Islet precursor cell (in vitro differentiated cells): ENCODE results near the gene CAMK2N2.
A peak's percentile ranks its signal among the peaks of the same experiment; 100 is the strongest.

Experiments used
- DNase-seq: peaks from one replicate; pipeline ENCODE4 v3.0.0-alpha.2; 2018

CAMK2N2 gene

DNA sequence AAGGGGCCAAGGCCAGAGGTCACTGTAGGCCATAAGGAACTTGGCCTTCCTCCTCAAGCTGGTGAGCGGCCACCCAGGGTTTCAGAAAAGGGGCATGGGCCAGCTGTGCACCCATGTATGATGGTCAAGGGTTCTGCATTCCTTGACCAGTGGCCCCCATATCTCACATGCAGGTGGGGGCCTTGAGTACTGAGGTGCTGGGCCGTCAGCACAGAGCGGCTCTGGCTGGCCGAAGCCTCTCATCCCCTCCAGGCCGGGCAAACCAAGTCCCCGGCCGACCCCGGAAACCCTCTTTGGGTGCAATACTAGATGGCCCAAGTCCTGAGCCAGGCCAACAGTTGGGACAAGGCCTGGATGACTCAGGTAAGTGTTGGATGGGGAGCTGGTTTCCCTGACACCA is 22.1 kb downstream of the CAMK2N2 start:
- peak; percentile 34 for DNase-seq

DNA sequence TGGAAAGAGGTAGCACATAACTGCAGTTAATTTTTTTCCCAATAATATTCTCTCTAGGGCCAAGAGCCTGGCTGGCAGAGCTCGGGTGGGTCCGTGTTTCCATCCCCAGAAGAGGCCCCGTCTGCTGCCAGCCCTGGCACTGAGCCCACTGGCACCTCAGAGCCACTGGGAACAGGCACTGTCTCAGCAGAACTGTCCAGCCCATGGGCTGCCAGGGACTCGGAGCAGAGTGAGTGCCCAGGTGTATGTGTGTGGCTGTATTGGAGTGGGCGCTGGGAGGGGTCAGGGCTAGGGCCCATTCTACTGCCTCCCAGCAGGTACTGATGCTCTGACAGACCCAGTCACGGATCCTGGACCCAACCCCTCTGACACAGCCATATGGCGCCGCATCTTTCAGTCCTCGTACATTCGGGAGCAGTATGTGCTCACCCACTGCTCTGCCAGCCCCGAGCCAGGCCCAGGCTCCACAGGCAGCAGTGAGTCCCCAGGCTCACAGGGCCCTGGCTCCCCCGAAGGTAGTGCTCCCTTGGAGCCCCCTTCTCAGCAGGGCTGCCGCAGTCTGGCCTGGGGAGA is 23.0 kb downstream of the CAMK2N2 start:
- peak; percentile 43 for DNase-seq

DNA sequence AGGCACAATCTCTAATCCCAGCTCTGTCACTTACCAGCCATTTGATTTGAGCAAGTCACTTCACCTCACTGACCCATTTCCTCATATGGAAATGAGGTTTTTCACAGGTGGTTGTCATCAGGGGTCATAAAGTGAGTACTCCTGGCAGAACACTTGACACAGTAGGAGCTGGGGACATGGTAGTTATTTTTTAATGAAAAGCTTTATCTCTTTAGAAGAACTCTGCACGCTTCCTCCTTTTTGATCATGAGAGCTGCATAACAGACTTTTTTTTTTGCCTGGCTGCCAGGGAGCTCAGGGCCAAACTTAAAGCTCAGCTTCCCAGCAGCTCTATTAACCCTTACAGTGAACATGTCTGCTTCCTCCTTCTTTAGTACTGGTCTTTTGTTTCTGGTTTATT is 23.5 kb downstream of the CAMK2N2 start:
- peak; percentile 26 for DNase-seq

DNA sequence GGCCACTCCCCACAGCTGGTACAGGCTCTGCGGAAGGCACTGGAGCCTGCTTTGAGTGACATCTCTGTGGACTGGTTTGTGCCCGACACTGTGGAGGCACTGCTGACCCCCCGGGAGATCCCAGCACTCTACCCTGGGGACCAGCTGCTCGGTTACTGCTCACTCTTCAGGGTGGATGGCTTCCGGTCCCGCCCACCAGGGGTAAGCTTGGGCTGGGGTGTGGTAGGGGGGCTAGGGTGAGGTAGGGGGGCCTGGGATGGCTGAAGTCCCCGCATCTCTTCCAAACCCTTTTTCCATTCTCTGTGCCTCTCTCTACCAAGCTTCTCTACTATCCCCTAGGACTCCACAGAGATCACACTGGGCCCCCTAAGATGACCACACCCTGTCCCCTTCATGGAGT is 24.1 kb downstream of the CAMK2N2 start:
- DNase-seq: peak; percentile 29

DNA sequence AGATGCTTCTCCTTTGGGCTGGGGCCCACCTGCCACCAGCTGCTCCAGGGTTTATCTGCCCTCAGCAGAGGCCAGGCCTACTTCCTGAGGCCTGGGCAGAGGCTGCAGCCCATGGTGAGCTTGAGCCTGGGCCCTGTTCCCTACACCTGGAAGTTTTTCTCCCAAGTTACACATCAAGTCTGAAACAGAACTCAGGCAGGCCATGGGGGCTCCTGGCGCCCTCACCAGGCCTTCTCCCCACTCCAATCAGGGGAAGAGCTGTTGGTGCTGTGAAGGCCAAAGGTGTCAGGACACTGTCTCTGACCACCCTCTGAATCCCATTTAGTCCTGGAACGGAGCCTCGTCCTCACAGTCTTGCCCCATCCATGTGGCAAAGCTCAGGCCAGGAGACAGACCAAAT is 24.7 kb downstream of the CAMK2N2 start:
- DNase-seq: no peak

DNA sequence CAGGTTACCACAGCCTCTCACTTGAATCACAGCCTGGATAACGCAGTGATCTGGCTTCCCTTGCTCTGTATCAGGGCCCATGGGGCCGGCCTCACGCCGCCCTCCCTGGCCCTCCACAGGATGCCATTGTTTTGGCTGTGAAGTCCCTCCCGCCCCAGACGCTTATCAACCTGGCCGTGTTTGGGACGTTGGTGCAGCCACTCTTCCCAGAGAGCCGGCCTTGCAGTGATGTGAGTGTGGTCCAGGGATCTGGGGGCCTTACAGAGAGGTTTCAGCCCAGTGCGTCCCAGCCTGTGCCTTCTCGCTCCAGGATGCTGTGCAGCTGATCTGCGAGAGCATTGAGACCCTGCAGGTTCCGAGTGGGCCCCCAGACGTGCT is 25.3 kb downstream of the CAMK2N2 start:
- peak; percentile 42 for DNase-seq

DNA sequence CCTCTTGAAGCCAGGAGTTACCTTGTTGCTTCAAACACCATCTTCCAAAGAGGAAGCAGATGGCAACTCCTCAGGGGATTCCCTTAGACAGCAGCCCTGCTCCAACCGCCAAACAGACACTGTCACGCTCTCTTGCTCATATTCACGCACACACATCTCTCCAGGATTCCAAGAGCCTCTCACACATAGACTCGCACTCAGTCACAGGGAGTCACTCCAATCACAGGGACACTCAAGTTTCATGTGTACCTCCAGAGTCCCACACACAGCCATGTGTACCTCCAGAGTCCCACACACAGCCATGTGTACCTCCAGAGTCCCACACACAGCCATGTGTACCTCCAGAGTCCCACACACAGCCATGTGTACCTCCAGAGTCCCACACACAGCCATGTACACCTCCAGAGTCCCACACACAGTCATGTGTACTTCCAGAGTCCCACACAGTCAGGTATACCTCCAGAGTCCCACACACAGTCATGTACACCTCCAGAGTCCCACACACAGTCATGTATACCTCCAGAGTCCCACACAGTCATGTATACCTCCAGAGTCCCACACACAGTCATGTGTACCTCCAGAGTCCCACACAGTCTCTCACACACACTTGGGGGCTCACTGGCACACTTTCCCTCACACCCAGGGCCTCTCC is 25.8 kb downstream of the CAMK2N2 start:
- DNase-seq: peak; percentile 43

DNA sequence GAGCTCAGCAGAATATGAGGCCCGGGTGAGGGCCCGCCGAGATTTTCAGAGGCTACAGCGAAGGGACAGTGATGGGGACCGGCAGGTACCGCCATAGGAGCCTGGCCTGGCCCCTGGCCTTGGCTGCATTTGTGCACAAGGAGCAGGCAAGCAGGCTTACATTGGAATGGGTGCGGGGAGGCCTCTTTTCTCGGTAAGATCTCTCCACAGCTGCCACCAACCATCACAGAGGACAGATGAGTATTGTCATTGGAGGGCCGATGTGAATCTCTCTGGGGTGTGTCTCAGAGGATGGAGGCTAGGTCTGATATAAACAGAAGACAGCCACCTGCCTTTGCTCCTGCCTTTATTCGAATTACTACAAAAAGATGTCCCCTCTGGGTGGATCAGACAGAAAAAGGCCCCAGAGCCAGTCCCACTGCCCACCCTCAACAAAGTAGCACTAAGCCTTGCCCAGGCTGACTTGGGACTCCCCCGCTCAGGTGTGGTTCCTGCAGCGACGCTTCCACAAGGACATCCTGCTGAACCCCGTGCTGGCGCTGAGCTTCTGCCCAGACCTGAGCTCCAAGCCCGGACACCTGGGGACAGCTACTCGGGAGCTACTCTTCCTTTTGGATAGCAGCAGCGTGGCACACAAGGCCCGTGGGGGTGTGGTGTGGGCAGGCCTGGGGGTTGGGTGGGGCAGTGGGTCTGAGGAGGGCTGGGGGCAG is 26.5 kb downstream of the CAMK2N2 start:
- no peak for DNase-seq

DNA sequence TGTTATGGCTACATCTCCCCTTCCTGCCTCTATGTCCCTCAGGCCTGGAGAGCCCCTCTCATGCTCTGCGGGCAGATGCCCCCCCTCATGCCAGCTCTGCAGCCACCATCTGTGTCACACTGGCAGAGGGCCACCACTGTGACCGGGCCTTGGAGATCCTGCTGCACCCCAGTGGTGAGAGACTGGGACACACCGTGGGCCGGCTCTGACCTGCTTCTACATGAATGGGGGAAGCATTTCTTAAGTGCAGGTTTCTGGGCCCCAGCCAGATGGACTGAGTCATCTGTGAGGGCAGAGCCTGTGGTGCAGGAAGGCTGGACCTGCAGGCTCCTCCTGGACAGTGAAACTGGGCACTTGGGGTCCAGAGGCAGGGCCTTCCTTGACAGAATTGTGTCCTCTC is 27.1 kb downstream of the CAMK2N2 start:
- DNase-seq: peak; percentile 54

DNA sequence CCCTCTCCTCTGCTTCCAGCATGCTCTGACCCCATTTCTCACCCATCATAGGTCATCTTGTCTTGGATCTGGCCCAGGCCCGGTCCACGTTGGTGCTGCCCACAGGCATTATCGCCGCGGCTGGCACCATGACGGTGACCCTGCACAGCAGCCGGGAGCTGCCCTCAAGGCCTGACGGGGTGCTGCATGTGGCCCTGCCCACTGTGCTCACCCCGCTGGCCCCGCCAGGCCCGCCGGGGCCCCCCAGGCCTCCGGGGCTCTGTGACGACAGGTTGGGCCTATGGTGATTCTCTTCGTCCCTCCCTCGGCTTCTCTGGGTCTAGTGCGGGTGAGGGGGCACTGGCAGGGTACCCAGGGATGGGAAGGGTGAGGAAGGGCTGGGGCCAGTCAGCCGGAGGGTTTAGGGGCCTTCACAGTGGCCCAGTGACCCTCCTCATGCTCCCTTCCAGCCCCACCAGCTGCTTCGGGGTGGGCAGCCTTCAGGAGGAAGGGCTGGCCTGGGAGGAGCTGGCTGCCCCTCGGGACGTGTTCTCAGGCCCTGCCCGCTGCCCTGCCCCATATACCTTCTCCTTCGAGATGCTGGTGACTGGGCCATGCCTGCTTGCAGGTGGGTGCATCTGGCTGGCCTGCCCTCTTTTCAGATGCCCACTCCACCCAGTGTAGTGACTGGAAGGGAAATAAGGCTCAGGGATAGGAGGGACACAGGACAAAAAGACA is 28.1 kb downstream of the CAMK2N2 start:
- DNase-seq: peak; percentile 33

DNA sequence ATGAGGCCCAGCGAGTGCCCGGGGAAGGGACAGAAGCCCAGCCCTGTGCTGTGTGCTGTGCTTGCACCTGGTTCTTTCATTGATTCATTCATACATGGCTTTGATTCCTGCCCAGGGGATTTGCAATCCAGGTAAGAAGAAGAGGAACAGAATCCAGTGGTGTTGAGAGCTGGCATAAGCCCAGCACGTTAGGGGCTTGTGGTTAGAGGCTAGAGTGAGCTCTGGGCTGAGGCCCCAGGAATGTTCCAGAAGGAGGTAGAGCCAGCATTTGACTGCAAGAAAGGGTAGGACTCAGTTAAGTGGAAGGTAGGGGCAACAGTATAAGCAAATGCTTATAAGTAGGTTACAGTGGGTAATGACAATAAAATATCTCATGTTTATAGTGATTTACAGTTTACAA is 29.7 kb downstream of the CAMK2N2 start:
- peak; percentile 40 for DNase-seq

DNA sequence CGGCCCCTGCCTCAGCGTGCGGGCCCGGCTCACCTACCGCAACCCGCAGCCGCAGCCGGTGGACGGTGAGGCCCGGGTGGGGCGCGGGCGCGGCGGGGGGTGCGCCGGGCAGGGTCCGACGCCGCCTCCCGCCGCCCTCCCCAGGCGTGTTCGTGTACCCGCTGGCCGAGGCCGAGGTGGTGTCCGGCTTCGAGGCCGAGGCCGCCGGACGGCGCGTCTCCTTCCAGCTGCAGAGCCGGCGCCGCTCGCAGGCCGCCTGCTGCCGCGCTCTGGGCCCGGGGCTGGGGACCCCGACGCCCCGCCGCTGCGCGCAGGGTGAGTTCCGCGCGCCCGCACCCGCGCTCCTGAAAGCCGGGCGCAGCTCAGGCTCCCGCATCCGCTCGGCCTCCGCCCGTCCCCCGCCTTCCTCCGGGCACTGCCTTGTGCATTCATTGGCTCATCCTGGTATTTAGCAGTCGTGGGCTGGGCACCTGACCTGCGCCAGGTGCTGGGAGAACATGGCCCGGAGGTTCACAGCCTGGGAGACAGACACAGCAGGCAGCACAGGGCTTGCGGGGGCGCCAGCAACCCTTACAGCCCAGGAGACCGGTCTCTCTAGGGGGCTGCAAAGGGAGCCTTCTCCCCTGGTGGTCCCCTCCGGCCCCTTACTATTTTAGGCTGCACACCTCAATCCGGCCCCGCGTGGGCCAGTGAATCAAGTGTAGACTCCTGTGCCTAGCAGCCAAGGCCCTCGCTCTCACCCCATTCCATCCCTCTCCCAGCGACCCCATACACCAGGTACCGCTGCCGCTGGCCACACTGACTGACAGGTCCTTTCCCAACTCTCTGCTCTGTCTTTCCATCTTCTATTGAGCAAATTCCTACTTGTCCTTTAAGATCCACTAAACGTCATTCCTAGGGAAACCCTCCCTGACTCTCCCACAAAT is 30.5 kb downstream of the CAMK2N2 start:
- no peak for DNase-seq

DNA sequence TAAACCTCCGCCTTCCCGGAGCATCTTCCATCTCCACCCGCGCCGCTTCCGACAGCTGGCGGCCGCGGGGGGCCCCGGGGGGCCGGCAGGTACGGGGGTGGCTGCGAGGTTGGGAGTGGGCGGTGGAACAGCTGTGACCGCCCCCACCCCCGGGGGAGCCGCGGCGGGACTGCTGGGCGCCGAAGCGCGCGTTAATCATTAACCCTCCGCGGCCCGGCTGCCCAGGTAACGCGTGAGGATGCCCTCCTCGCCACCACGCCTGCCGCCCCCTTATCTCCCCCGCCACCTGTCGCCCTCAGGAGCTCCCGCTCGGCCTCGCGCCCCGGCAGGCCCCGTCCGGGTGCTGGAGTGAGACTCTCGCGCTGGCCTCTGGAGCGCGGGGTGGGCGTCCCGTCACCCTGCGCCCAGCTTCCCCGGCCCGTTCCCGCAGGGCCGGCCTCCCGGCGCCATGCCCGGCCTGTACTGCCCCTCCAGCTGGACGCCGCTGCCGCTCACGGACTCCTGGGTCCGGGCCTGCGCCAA is 31.2 kb downstream of the CAMK2N2 start:
- no peak for DNase-seq

DNA sequence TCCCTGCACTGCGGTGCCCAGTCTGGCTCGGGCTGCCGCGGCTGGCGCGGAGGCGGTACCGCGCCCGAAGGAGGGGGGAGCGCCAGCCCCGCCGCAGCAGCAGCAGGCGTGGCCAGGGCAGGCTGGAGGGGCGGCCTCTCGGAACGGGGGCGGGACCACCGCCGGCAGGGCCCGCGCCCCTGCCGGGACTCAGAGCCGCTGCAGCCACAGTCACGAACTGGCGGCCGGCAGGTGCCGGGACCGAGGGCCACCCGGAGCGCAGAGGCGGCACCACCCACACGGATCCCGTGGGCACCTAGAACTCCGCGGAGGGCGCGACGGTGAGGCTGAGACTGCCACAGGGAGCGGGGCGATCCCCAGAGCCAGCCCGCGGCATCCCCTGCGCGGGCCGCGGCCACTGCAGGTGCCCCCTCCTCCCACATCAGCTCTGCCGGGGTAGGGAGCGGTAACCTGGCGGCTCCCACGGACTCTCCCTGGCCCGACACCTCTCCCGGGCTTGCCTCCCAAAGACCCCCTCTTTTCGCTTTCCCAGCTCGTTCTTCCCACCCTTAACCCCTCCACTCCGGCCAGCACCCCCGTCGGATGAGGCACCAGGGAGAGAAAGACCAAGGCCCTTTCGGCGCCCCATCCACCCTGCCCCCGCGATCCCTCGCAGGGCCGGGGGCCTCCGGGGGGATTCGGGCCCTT is 31.8 kb downstream of the CAMK2N2 start, which contains the start of gene VWA5B2:
Gene VWA5B2 (plus strand): TSS at position 192 of the 687 bp plus-strand sequence. CDS start 944 bp downstream, outside the sequence.
- DNase-seq: peak; percentile 91

DNA sequence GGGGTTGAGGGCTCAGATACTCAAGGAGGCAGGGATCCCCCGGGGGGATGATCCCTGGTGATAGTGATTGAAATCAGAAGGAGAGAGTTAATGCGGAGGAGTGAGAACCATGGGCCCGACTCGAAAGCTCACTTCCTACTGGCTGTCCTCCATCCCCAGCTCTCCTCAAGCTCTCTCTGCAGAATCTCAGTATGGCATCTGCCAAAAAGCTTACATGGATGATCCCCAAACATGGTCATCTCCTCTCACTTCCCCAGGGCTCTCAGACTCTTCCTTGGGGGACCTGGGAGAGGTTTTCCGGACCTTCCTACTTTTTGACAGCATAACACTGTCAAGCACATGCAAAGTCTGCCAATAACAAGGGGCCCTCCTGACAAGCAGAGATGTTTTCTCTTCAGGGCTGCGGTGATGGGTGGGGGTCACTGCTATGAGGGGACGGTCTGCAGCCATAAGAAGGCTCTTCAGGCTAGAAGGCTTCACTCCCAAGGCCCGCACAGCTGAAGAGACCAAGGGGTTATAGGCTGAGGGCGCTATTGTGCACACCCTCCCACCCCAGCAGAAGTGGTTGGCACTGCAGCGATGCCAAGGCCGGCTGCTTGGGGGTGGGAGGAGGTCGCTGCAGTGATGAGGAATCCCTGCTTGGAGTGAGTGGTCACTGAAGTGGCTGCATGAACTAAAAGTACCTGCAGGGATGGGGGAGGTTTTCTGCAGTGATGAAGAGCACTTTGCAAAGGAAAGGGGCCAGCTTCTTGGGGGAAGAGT is 32.8 kb downstream of the CAMK2N2 start:
- DNase-seq: no peak

DNA sequence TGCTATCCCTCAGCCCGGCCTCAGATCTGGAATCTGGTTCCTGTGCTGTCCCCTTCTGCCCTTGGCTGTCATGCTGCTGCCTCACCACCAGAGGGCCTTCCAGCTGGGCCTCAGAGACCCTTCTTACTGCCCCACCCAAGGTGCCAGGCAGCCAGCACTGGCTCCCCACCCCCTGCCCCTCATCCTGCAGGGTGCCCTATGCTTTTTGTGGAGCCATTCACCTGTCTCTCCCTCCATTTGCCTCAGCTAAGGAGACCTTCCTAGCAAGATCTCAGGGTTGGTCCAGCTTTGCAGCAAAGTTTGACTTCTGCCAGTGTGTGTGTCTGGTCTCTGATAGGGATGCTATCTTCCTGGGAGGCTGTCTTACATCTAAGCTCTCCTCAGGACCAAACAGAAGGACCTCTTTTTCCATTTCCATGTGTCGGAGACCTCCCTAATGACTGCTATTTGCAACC is 33.8 kb downstream of the CAMK2N2 start:
- peak; percentile 76 for DNase-seq

DNA sequence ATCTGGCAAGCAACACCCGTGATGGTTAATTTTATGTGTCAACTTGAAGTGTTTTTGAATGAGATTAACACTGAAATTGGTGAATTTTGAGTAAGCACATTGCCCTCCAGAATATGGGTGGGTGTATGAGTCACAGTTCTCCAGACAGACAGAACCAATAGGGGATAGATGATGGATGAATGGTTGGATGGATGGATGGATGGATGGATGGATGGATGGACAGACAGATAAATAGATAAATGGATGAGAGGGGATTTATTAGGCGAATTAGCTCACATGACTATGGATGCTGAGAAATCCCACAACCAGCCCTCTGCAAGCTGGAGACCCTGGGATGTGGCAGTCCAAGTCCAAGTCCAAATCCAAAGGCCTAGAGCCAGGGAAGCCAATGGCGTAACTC is 37.4 kb downstream of the CAMK2N2 start:
- DNase-seq: no peak

DNA sequence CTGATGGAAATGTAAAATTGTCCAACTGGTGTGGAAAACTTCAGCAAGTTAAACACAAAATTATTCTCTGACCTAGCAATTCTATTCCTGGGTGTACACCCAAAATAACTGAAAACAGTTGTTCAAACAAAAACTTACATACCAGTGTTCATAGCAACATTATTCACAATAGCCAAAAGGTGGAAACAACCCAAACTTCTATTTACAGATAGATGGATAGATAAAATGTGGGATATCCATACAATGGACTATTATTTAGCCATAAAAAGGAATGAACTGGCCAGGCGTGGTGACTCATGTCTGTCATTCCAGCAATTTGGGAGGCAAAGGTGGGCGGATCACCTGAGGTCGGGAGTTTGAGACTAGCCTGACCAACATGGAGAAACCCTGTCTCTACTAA is 38.8 kb downstream of the CAMK2N2 start:
- no peak for DNase-seq

DNA sequence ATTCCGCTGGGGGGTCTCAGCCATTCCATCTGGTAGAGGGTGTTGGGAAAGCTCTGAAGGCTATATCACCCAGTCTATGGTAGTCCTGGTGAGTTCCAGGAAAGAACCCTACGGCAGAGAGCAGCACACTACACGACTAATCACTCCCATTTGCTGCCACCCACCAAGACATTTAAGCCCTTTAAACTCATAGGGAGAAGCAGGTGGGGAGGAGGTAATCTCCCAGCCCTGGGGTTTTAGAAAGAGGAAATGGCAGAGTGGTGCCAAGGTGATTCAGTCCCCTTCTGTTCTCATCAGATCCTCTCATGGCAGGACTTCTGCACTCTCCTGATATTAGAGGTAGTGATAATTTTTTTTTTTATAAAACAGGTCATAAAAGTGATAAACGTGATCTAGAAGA is 42.5 kb downstream of the CAMK2N2 start:
- DNase-seq: no peak

DNA sequence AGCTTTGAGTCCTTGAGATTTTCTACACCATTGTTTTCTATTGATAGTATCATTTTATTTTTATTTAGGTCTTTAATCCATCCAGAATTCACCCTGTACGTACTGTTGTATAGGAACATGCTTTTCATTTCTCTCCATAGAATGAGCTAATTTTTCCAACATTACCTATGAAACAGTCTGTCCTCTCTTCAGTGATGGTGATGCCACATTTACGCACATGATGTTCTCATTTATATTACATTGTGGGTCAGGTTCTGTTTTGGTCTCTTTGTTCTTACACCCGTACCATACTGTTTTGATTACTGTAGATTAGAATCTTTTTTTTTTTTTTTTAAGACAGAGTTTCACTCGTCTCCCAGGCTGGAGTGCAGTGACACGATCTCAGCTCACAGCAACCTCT is 49.6 kb downstream of the CAMK2N2 start:
- no peak for DNase-seq

DNA sequence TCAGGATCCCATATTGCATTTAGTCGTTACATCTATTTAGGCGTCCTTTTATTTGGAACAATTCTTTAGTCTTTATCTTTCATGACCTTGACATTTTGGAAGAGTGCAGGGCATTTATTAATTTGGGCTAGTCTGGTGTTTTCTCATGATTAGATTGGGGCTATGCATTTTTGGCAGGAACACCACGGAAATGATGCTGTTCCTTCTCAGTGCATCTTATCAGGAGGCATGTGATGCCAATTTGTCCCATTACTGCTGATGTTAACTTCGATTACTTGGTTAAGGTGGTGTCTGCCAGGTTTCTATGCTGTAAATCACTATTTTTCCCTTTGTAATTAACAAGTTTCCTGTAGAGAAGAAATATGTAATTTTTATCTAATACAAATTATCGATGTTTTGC is 50.1 kb downstream of the CAMK2N2 start:
- no peak for DNase-seq
